ENCODE measurements around the gene PPP1R3G.

PPP1R3G gene

GRCh38 chr6:5096482-5096881, 11.3 kb downstream of the PPP1R3G start:
- H3K9me3 ChIP-seq (ENCODE audit: insufficient read depth, low read depth, low read length): no peaks in the 10 kb centered on the region
- H3K9ac ChIP-seq (ENCODE audit: low read depth, low read length): no peak overlapping the region
- no peaks in the 10 kb centered on the region for H3K36me3 ChIP-seq (ENCODE audit: insufficient read depth, low read depth, low read length)
- no peaks in the 10 kb centered on the region for H3K4me1 ChIP-seq (ENCODE audit: insufficient read depth, low read length)
- no peak overlapping the region for H3K4me3 ChIP-seq (ENCODE audit: low read length)
- H3K27ac ChIP-seq (ENCODE audit: low read length): no peak overlapping the region
- H3K27me3 ChIP-seq (ENCODE audit: insufficient read depth, low read length): 0 out of 2 replicates have a peak, but pooled peaks cover 6% of the 10 kb centered on the region

DNA sequence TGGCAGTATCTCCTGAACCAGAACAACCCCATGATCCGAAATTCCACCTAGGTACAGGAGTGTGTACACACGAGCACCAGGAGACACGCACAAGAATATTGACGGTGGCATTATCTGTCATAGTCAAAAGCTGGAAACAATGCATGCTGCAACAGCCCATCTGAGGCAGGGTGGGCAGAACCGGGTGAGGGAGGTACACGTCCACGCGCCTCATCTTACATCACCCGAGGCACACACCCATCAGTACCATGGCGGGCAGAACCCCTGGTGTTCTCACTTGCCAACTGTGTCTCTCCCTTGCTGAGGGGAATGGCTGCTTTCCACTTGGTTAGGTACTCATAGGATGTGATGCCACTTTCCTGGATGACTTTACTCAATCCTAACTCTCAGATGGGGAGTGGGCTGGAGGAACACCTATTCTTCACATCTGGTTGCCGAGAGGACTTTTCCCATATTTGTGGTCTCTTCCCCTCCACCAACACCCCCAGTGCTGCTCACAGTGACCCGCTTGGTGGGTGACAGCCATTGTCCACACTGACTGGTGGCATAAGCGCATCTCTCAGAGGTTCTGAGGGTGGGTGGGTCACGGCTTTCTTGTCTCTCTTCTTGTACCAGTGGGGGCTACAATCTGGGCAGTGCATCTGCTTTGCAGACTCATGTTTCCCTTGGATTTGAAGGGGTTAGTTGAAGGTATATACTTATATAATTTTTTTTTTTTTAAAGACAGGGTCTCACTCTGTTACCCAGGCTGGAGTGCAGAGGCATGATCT, 13.5 kb downstream of the PPP1R3G start:
- Histone ChIP-seq H3K27ac (ENCODE audit: low read length) (no peak overlapping the region), H3K9me3 (ENCODE audit: insufficient read depth, low read depth, low read length) (no peaks in the 10 kb centered on the region), H3K27me3 (ENCODE audit: insufficient read depth, low read length) (no peaks in the 10 kb centered on the region), H3K4me1 (ENCODE audit: insufficient read depth, low read length) (no peaks in the 10 kb centered on the region), H3K36me3 (ENCODE audit: insufficient read depth, low read depth, low read length) (no peaks in the 10 kb centered on the region), H3K4me3 (ENCODE audit: low read length) (no peak overlapping the region), H3K9ac (ENCODE audit: low read depth, low read length) (no peak overlapping the region)

GRCh38 chr6:5099537-5099936, 14.4 kb downstream of the PPP1R3G start:
- Histone ChIP-seq H3K36me3 (ENCODE audit: insufficient read depth, low read depth, low read length) (no peaks in the 10 kb centered on the region), H3K27ac (ENCODE audit: low read length) (no peak overlapping the region), H3K9me3 (ENCODE audit: insufficient read depth, low read depth, low read length) (no peaks in the 10 kb centered on the region), H3K27me3 (ENCODE audit: insufficient read depth, low read length) (no peaks in the 10 kb centered on the region), H3K9ac (ENCODE audit: low read depth, low read length) (no peak overlapping the region), H3K4me3 (ENCODE audit: low read length) (no peak overlapping the region), H3K4me1 (ENCODE audit: insufficient read depth, low read length) (no peaks in the 10 kb centered on the region)

DNA sequence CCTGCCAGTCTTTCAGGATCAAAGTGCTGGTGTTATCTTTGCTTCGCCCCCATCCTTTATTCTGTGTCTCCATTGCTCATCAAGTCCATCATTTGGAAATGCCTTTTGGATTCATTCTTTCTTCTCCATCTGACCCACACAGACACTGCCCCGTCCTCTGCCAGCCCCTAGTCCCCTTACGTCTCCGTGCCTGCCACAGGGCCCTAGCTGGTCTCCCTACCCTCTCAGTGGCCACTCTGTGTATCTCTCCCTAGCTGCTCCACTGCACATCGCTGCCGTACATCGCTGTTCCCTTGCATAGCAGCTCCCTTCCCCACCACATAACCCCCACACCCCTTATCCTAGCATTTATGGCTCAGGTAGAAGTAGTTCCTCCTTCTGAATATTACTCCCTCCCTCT, 15.7 kb downstream of the PPP1R3G start:
- Histone ChIP-seq H3K4me1 (ENCODE audit: insufficient read depth, low read length) (no peaks in the 10 kb centered on the region), H3K4me3 (ENCODE audit: low read length) (no peak overlapping the region), H3K9ac (ENCODE audit: low read depth, low read length) (no peak overlapping the region), H3K27me3 (ENCODE audit: insufficient read depth, low read length) (no peaks in the 10 kb centered on the region), H3K9me3 (ENCODE audit: insufficient read depth, low read depth, low read length) (no peaks in the 10 kb centered on the region), H3K36me3 (ENCODE audit: insufficient read depth, low read depth, low read length) (no peaks in the 10 kb centered on the region), H3K27ac (ENCODE audit: low read length) (no peak overlapping the region)

- H3K9ac ChIP-seq (ENCODE audit: low read depth, low read length): no peak overlapping the region
- H3K36me3 ChIP-seq (ENCODE audit: insufficient read depth, low read depth, low read length): no peaks in the 10 kb centered on the region
- H3K27ac ChIP-seq (ENCODE audit: low read length): no peak overlapping the region
- H3K4me1 ChIP-seq (ENCODE audit: insufficient read depth, low read length): no peaks in the 10 kb centered on the region
- no peaks in the 10 kb centered on the region for H3K9me3 ChIP-seq (ENCODE audit: insufficient read depth, low read depth, low read length)
- no peaks in the 10 kb centered on the region for H3K27me3 ChIP-seq (ENCODE audit: insufficient read depth, low read length)
- H3K4me3 ChIP-seq (ENCODE audit: low read length): no peak overlapping the region
Measured at GRCh38 chr6:5102267-5102970, 17.3 kb downstream of the PPP1R3G start.

DNA sequence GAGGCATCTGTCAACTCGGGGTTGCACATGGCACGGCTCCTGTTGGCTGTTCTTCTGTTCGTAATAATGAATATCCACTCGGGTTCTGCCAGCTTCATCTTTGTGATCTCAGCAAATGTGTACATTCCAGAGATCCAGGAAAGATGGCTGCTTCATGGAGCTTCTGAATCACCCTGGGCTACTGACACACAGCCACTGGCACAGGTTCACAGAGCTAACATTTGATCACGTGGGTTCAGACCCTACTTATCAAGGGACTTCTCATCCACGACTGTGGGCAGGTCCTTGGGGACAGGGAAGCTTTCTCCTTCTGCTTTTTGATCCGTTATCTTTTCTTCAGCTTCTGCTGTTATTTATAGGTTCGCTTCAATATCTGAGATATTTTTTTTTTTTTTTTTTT, 18.1 kb downstream of the PPP1R3G start:
- Histone ChIP-seq H3K9me3 (ENCODE audit: insufficient read depth, low read depth, low read length) (no peaks in the 10 kb centered on the region), H3K27ac (ENCODE audit: low read length) (no peak overlapping the region), H3K9ac (ENCODE audit: low read depth, low read length) (no peak overlapping the region), H3K27me3 (ENCODE audit: insufficient read depth, low read length) (no peaks in the 10 kb centered on the region), H3K36me3 (ENCODE audit: insufficient read depth, low read depth, low read length) (no peaks in the 10 kb centered on the region), H3K4me1 (ENCODE audit: insufficient read depth, low read length) (no peaks in the 10 kb centered on the region), H3K4me3 (ENCODE audit: low read length) (no peak overlapping the region)

- H3K4me3 ChIP-seq (ENCODE audit: low read length): no peak overlapping the region
- no peak overlapping the region for H3K27ac ChIP-seq (ENCODE audit: low read length)
- no peak overlapping the region for H3K9ac ChIP-seq (ENCODE audit: low read depth, low read length)
Measured at GRCh38 chr6:5104667-5105066, 19.5 kb downstream of the PPP1R3G start.

DNA sequence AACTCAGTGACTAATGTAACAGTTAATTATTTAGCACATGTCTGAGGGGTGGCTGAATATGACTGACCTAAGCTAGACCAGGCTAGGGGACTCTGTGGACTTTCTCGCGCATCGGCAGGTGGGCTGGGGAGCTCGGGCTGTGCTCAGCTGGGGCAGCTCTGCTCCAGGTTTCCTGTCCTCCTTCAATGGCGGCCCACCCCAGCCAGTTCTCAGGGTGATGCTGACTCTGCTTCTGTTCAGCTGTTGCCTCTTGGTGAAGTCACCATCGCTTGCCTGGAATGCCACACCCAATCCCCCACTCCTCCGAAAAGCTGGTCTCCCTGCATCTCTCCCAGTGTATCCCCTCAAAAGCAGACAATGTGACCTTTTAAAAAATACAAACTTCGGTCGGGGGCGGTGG, 20.0 kb downstream of the PPP1R3G start:
- H3K36me3 ChIP-seq (ENCODE audit: insufficient read depth, low read depth, low read length): no peaks in the 10 kb centered on the region
- H3K4me3 ChIP-seq (ENCODE audit: low read length): no peak overlapping the region
- no peak overlapping the region for H3K27ac ChIP-seq (ENCODE audit: low read length)
- H3K9me3 ChIP-seq (ENCODE audit: insufficient read depth, low read depth, low read length): no peaks in the 10 kb centered on the region
- H3K4me1 ChIP-seq (ENCODE audit: insufficient read depth, low read length): no peaks in the 10 kb centered on the region
- H3K9ac ChIP-seq (ENCODE audit: low read depth, low read length): no peak overlapping the region
- no peaks in the 10 kb centered on the region for H3K27me3 ChIP-seq (ENCODE audit: insufficient read depth, low read length)

More at GRCh38 chr6:5104667-5105066, 19.5 kb downstream of the PPP1R3G start:
- Histone ChIP-seq H3K27me3 (ENCODE audit: insufficient read depth, low read length) (no peaks in the 10 kb centered on the region), H3K9me3 (ENCODE audit: insufficient read depth, low read depth, low read length) (no peaks in the 10 kb centered on the region), H3K36me3 (ENCODE audit: insufficient read depth, low read depth, low read length) (no peaks in the 10 kb centered on the region), H3K4me1 (ENCODE audit: insufficient read depth, low read length) (no peaks in the 10 kb centered on the region)

DNA sequence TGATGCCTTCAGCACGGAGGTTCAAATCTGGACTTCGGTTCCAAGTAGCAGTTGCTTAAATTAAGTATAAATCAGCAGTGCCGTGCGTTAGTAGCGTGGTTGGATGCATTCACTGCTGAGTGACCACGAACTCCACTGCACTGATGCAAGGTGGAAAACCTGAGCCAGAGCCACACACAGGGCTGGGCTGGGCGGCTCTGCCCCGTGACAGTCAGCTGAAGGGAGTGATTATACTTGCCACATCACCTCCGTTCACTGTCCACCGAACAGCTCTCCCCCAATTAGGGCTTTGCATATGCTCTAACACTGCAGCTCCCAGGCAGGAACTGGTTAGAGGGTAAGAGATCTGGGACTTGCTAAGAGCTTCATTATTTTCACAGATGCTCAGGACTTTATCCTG, 22.2 kb downstream of the PPP1R3G start:
- no peaks in the 10 kb centered on the region for H3K27me3 ChIP-seq (ENCODE audit: insufficient read depth, low read length)
- no peak overlapping the region for H3K4me3 ChIP-seq (ENCODE audit: low read length)
- H3K4me1 ChIP-seq (ENCODE audit: insufficient read depth, low read length): no peaks in the 10 kb centered on the region
- no peaks in the 10 kb centered on the region for H3K9me3 ChIP-seq (ENCODE audit: insufficient read depth, low read depth, low read length)
- no peak overlapping the region for H3K9ac ChIP-seq (ENCODE audit: low read depth, low read length)
- no peaks in the 10 kb centered on the region for H3K36me3 ChIP-seq (ENCODE audit: insufficient read depth, low read depth, low read length)
- H3K27ac ChIP-seq (ENCODE audit: low read length): no peak overlapping the region

- no peaks in the 10 kb centered on the region for H3K36me3 ChIP-seq (ENCODE audit: insufficient read depth, low read depth, low read length)
- no peak overlapping the region for H3K27ac ChIP-seq (ENCODE audit: low read length)
Measured at GRCh38 chr6:5108068-5108467, 22.9 kb downstream of the PPP1R3G start.

DNA sequence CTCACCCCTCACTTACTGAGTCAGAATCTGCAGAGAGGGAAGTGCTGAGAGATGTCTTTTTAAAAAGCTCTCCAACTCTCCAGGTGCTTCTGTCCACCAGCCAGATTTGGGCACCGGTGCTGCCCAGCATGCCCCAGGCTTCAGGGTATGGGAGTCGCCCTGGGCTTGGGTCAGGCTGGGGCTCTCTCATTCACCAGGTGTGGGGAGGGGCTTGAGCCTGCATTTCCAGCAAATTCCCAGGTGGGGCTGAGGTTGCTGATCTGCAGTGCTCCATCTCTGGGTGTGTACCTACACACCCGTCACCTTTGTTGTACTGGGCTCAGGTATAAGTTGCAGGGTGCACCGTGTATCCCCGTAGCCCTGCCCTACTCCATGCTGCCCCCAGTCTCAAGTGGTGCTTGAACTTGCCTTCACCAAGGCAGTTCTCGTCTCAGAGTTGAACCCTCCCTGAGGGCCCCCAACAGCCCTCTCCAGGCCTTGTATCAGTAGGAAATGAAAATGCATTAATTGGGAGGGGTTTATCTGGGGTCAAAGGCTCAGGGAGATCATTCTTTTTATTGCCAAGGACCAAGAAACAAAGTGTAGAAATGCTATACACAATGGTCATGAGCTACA, 23.5 kb downstream of the PPP1R3G start:
- Histone ChIP-seq H3K27ac (ENCODE audit: low read length) (no peak overlapping the region), H3K9ac (ENCODE audit: low read depth, low read length) (no peak overlapping the region), H3K36me3 (ENCODE audit: insufficient read depth, low read depth, low read length) (no peaks in the 10 kb centered on the region), H3K4me1 (ENCODE audit: insufficient read depth, low read length) (no peaks in the 10 kb centered on the region), H3K9me3 (ENCODE audit: insufficient read depth, low read depth, low read length) (no peaks in the 10 kb centered on the region), H3K27me3 (ENCODE audit: insufficient read depth, low read length) (no peaks in the 10 kb centered on the region), H3K4me3 (ENCODE audit: low read length) (no peak overlapping the region)

More at GRCh38 chr6:5108068-5108467, 22.9 kb downstream of the PPP1R3G start:
- Histone ChIP-seq H3K9me3 (ENCODE audit: insufficient read depth, low read depth, low read length) (no peaks in the 10 kb centered on the region), H3K4me1 (ENCODE audit: insufficient read depth, low read length) (no peaks in the 10 kb centered on the region), H3K27me3 (ENCODE audit: insufficient read depth, low read length) (no peaks in the 10 kb centered on the region), H3K4me3 (ENCODE audit: low read length) (no peak overlapping the region), H3K9ac (ENCODE audit: low read depth, low read length) (no peak overlapping the region)

GRCh38 chr6:5109436-5109835, 24.3 kb downstream of the PPP1R3G start:
- Histone ChIP-seq H3K4me3 (ENCODE audit: low read length) (no peak overlapping the region), H3K27me3 (ENCODE audit: insufficient read depth, low read length) (no peaks in the 10 kb centered on the region), H3K4me1 (ENCODE audit: insufficient read depth, low read length) (no peaks in the 10 kb centered on the region), H3K9ac (ENCODE audit: low read depth, low read length) (no peak overlapping the region), H3K9me3 (ENCODE audit: insufficient read depth, low read depth, low read length) (no peaks in the 10 kb centered on the region), H3K27ac (ENCODE audit: low read length) (no peak overlapping the region), H3K36me3 (ENCODE audit: insufficient read depth, low read depth, low read length) (no peaks in the 10 kb centered on the region)

All from iPS-20b (cell line).